GM10266 (cell line): ENCODE results near the gene SFT2D1.

Experiments used
- DNase-seq: peaks from one replicate; pipeline ENCODE4 v3.0.0; 2012; ENCODE audit errors: extremely low spot score
- TF ChIP-seq, protein P1 (sequence below): IDR thresholded peaks from 2 replicates; pipeline ENCODE4 v1.5.1; 2012; ENCODE audit warnings: mild to moderate bottlenecking, low read depth; ENCODE audit not compliant: control insufficient read depth, insufficient read depth; ENCODE audit errors: missing control alignments

SFT2D1 gene

GRCh38 chr6:166318227-166318626, 24.1 kb downstream of the SFT2D1 start:
- DNase-seq: no peak
- TF ChIP-seq, protein P1, sequence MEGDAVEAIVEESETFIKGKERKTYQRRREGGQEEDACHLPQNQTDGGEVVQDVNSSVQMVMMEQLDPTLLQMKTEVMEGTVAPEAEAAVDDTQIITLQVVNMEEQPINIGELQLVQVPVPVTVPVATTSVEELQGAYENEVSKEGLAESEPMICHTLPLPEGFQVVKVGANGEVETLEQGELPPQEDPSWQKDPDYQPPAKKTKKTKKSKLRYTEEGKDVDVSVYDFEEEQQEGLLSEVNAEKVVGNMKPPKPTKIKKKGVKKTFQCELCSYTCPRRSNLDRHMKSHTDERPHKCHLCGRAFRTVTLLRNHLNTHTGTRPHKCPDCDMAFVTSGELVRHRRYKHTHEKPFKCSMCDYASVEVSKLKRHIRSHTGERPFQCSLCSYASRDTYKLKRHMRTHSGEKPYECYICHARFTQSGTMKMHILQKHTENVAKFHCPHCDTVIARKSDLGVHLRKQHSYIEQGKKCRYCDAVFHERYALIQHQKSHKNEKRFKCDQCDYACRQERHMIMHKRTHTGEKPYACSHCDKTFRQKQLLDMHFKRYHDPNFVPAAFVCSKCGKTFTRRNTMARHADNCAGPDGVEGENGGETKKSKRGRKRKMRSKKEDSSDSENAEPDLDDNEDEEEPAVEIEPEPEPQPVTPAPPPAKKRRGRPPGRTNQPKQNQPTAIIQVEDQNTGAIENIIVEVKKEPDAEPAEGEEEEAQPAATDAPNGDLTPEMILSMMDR: no peak

DNA sequence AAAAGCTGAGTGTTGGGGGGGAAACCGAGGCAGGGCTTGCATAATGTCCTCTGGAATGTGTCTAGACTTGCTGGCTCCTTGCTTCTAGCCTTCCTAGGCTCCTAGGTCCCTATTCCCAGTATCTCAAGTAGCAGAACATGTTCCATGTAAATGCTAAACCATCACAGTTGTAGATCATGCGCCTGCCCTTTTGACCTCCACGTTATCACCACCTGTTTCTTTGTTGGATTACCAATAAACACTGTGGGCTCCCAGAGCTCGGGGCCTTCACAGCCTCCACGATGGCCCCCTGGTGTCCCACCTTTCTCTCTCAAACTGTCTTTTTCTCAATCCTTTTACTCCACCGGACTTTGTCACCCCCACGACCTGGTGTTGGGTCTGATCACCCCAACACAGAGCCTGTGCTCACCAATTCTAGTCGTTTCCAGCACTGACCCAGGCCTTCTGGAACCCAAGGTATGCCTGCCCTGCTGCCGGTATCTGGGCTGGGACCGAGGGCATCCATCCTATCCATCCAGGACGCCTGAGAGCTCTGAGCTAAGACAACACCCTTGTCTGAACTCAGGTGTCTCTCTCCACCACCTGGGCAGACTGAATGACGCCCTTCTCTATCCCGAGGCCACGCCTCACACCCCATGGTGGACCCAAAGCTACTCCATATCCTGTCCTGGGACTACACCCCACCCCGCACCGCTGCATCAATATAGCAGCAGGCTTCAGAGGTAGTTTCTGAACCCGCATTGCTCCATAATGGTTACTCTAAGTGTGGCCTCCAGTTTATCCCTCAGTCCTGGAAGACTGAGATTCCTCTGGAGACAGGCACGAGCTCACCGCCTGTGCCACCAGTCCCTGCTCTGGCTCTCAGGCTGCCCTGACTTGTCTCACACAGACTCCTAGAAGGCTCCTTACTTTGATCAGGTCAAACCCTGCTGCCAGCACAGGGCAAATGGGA, 24.8 kb downstream of the SFT2D1 start:
- TF ChIP-seq, protein P1: no peak
- DNase-seq: no peak

GRCh38 chr6:166315436-166315835, 26.9 kb downstream of the SFT2D1 start:
- TF ChIP-seq, protein P1: no peak
- no peak for DNase-seq

DNA sequence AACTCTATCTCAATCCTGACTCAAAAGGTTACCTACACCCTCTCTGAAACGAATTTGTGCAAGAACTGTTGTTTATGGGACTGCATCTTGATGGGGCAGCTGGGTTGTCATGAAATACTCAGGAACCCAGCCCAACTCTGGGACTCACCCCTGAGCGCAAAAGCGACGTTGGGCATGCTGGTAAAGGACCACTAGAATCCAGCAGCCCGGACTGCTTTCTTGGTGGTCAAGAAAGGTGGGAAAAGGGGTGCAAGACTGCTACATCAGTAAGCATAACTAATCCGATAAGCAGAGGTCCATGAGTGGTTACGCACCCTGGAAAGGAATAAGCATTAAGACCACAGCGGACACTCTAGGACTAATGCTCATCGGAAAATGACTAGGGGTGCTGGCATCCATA, 27.9 kb downstream of the SFT2D1 start:
- DNase-seq: no peak
- TF ChIP-seq, protein P1: no peak

- peak; percentile 87 for DNase-seq
- TF ChIP-seq, protein P1: peak; percentile 82
Observed at GRCh38 chr6:166313255-166314070, 28.9 kb downstream of the SFT2D1 start.

- TF ChIP-seq, protein P1: no peak
Observed at GRCh38 chr6:166312832-166313231, 29.5 kb downstream of the SFT2D1 start.

GRCh38 chr6:166310634-166311033, 31.7 kb downstream of the SFT2D1 start:
- TF ChIP-seq, protein P1: no peak
- DNase-seq: no peak

More at GRCh38 chr6:166312832-166313231, 29.5 kb downstream of the SFT2D1 start:
- no peak for DNase-seq
